SK-N-SH (cell line): ENCODE results near the gene BORA. TPM values are rescaled to one million over a fixed set of nuclear protein-coding genes. Genes with fewer than 3 reads are reported as not detected.
"Not testable (repeated sequence)": the region's sequence is repeated elsewhere in the genome, so short reads cannot be mapped to it uniquely, and the experiment has no call there.

ENCODE experiments used
- CTCF ChIA-PET: fragments of 300-600, 350-600 bp; formaldehyde crosslinking; extraction: SDS; loops from one replicate; lab custom pipeline; 2021; lab: Yijun Ruan, JAX
- POLR2A ChIA-PET: fragments of 350-600 bp; sonication (Branson Sonifier 250); formaldehyde crosslinking; extraction: SDS; loops from one replicate; lab custom pipeline; 2020; ENCODE audit warnings: antibody characterized with exemption, inconsistent platforms; lab: Yijun Ruan, JAX
- DNase-seq: peaks from one replicate; pipeline ENCODE4 v3.0.0; 2012
- H2AFZ ChIP-seq: fragments of 200-600 bp; sonication (generic); 2 replicates; pipeline ENCODE4 v1.8.1; 2016; ENCODE audit warnings: antibody characterized with exemption, mild to moderate bottlenecking, low read depth
- H3F3A ChIP-seq: fragments of 200-600 bp; sonication (generic); replicated peaks from 2 replicates; pipeline ENCODE3; 2016; ENCODE audit warnings: antibody characterized with exemption, mild to moderate bottlenecking; ENCODE audit not compliant: insufficient read depth
- H3K27ac ChIP-seq, 2 experiments: fragments of 200-500 bp in 1 of 2; fragments of 200-600 bp in 1 of 2; sonication (Bioruptor generic) in 1 of 2; sonication (generic), shearing (Covaris generic) in 1 of 2; 2 replicates each; pipeline versions ENCODE4 v1.5.1 to v1.6.1; 2014 to 2016; ENCODE audit warnings: low read depth in 2 of 2, inconsistent platforms in 1 of 2, low read length in 1 of 2, mild to moderate bottlenecking in 1 of 2, mixed read lengths in 1 of 2
- H3K27me3 ChIP-seq: fragments of 200-600 bp; sonication (generic), shearing (Covaris generic); 2 replicates; pipeline ENCODE4 v1.6.1; 2016; ENCODE audit warnings: mixed run types; ENCODE audit not compliant: insufficient read depth
- H3K36me3 ChIP-seq, 2 experiments: fragments of 200-500 bp in 1 of 2; fragments of 200-600 bp in 1 of 2; sonication (Bioruptor generic) in 1 of 2; sonication (generic) in 1 of 2; replicated peaks in 1 of 2; 2 replicates each; pipeline versions ENCODE3 to v1.5.1; 2014 to 2016; ENCODE audit warnings: low read length in 1 of 2, mild to moderate bottlenecking in 1 of 2; ENCODE audit not compliant: insufficient read depth in 2 of 2, control insufficient read depth in 1 of 2
- H3K4me1 ChIP-seq, 2 experiments: fragments of 200-500 bp in 1 of 2; fragments of 200-600 bp in 1 of 2; sonication (Bioruptor generic) in 1 of 2; sonication (generic), shearing (Covaris generic) in 1 of 2; 2 replicates each; pipeline versions ENCODE4 v1.5.1 to v1.6.1; 2014 to 2016; ENCODE audit warnings: low read depth in 1 of 2, low read length in 1 of 2, mixed run types in 1 of 2; ENCODE audit not compliant: insufficient read depth in 2 of 2, control insufficient read depth in 1 of 2
- H3K4me2 ChIP-seq: fragments of 200-600 bp; sonication (generic), shearing (Covaris generic); 2 replicates; pipeline ENCODE4 v1.6.1; 2017; ENCODE audit warnings: mixed run types
- H3K4me3 ChIP-seq, 2 experiments: fragments of 200-500 bp in 1 of 2; fragments of 200-600 bp in 1 of 2; sonication (Bioruptor generic) in 1 of 2; sonication (generic), shearing (Covaris generic) in 1 of 2; 2 replicates each; pipeline versions ENCODE4 v1.5.1 to v1.8.1; 2014 to 2016; ENCODE audit warnings: low read depth in 2 of 2, inconsistent platforms in 1 of 2, low read length in 1 of 2, mild to moderate bottlenecking in 1 of 2, mixed read lengths in 1 of 2, moderate library complexity in 1 of 2
- H3K79me2 ChIP-seq: fragments of 200-600 bp; sonication (generic); 2 replicates; pipeline ENCODE4 v1.8.1; 2017; ENCODE audit warnings: mild to moderate bottlenecking; ENCODE audit not compliant: insufficient read depth
- H3K9ac ChIP-seq: fragments of 200-600 bp; sonication (generic); 2 replicates; pipeline ENCODE4 v1.6.1; 2017; ENCODE audit warnings: mixed run types
- H3K9me2 ChIP-seq: fragments of 200-600 bp; sonication (generic); 2 replicates; pipeline ENCODE4 v1.6.1; 2017; ENCODE audit warnings: mixed run types
- H3K9me3 ChIP-seq: fragments of 200-600 bp; sonication (generic); 2 replicates; pipeline ENCODE4 v1.6.1; 2017; ENCODE audit warnings: mixed run types, mild to moderate bottlenecking, moderate library complexity
- H4K20me1 ChIP-seq: fragments of 200-600 bp; sonication (generic); 2 replicates; pipeline ENCODE4 v1.6.1; 2017; ENCODE audit warnings: mild to moderate bottlenecking, mixed run types; ENCODE audit not compliant: insufficient read depth
- CTCF ChIP-seq: fragments of 200-600 bp; sonication (generic); IDR thresholded peaks from 2 replicates; pipeline ENCODE4 v1.6.1; 2017; ENCODE audit warnings: antibody characterized with exemption, mild to moderate bottlenecking, moderate library complexity
- FOSL2 ChIP-seq: IDR thresholded peaks from 2 replicates; pipeline ENCODE4 v1.4.0; 2012; ENCODE audit warnings: low read depth, mild to moderate bottlenecking, moderate library complexity, borderline replicate concordance
- FOXJ3 ChIP-seq: sonication (generic); formaldehyde crosslinking; IDR thresholded peaks from 2 replicates; pipeline ENCODE4 v1.5.1; 2020; ENCODE audit warnings: mild to moderate bottlenecking, missing genetic modification reagents
- FOXM1 ChIP-seq: IDR thresholded peaks from 2 replicates; pipeline ENCODE4 v1.4.0; 2012; ENCODE audit warnings: low read depth, mild to moderate bottlenecking
- IRF3 ChIP-seq: fragments of 150-350 bp; IDR thresholded peaks from 2 replicates; pipeline ENCODE4 v1.6.1; 2016; ENCODE audit warnings: mild to moderate bottlenecking, low read depth, low read length
- MAX ChIP-seq: IDR thresholded peaks from 2 replicates; pipeline ENCODE4 v1.4.0; 2012; ENCODE audit warnings: low read depth
- PBX3 ChIP-seq: IDR thresholded peaks from 2 replicates; pipeline ENCODE4; 2012
- RAD21 ChIP-seq: IDR thresholded peaks from 2 replicates; pipeline ENCODE4 v1.6.1; 2012; ENCODE audit warnings: mild to moderate bottlenecking, low read length
- SIN3A ChIP-seq: IDR thresholded peaks from 2 replicates; pipeline ENCODE4 v1.6.1; 2012; ENCODE audit warnings: low read depth, mild to moderate bottlenecking, low read length, moderate library complexity, borderline replicate concordance
- TAF1 ChIP-seq: IDR thresholded peaks from 2 replicates; pipeline ENCODE4 v1.6.1; 2012; ENCODE audit warnings: low read depth, mild to moderate bottlenecking, low read length, moderate library complexity, borderline replicate concordance
- TEAD4 ChIP-seq: IDR thresholded peaks from 2 replicates; pipeline ENCODE4 v1.4.0; 2012; ENCODE audit warnings: mild to moderate bottlenecking, borderline replicate concordance; ENCODE audit not compliant: insufficient read depth
- USF2 ChIP-seq: fragments of 150-350 bp; IDR thresholded peaks from 2 replicates; pipeline ENCODE4 v1.6.1; 2017; ENCODE audit warnings: antibody characterized with exemption, low read length, low read depth, borderline replicate concordance
- WGBS: methylation state at CpG from one replicate; pipeline ENCODE4 v1.1.6; 2017; ENCODE audit warnings: low lambda C conversion rate; 5-methylcytosine and 5-hydroxymethylcytosine counted together
- polyA plus RNA-seq, 3 experiments: library from polyadenylated mRNA; depleted of rRNA; stranded (reverse); fragments of >200 nt; gene quantifications; 2 replicates each; pipeline ENCODE4 v1.2.3, GENCODE V29; 2012

BORA gene
- polyA plus RNA-seq, 1 of the 3 experiments (the other 2 are of a cell fraction): 1.4 TPM

GRCh38 chr13:72782717-72783116 lies 55.0 kb downstream of the BORA start:
- peak overlapping the region; percentile 82 for H3K27ac ChIP-seq

GRCh38 chr13:72784679-72785078 lies 57.0 kb downstream of the BORA start:
- WGBS: 86% methylated on average over 4 of the region's 4 CpGs
- CTCF ChIA-PET: not testable (repeated sequence)

More at GRCh38 chr13:72782717-72783116, 55.0 kb downstream of the BORA start:
- Histone ChIP-seq H3K4me2 (peak overlapping the region; percentile 78), H3K79me2 (peaks cover 98% of the 10 kb centered on the region), H3K4me1 (peaks cover 0 to 15% of the 10 kb centered on the region in 2 experiments; a peak in 3 of 4 replicates), H3K9me2 (no peaks in the 10 kb centered on the region), H3K9ac (peak overlapping the region; percentile 90), H3K36me3 (peaks cover 28 to 29% of the 10 kb centered on the region in 2 experiments), H3K9me3 (no peaks in the 10 kb centered on the region), H2AFZ (peak overlapping the region; percentile 92), H3F3A (peaks cover 10% of the 10 kb centered on the region), H3K27me3 (no peaks in the 10 kb centered on the region), H3K4me3 (peak overlapping the region; percentile 93 to 95), H4K20me1 (peaks cover 15% of the 10 kb centered on the region)
- peak; percentile 1 for DNase-seq
- TF ChIP-seq TAF1 (no peak), CTCF (no peak), USF2 (no peak), SIN3A (0 out of 2 replicates have a peak, but pooled peaks have one; percentile 40)
- POLR2A ChIA-PET: no interaction called here
- WGBS: 2% methylated on average over 7 of the region's 7 CpGs
- CTCF ChIA-PET: no interaction called here

GRCh38 chr13:72788831-72789230 lies 61.1 kb downstream of the BORA start:
- ChIA-PET POLR2A (no interaction called here), CTCF (interaction anchor here (0.7 to 1.2 kb wide), 3 partner anchors 12 to 1365 kb away, joined by 3 read pairs; no protein-coding TSS in a partner anchor)
- Histone ChIP-seq H3K4me1 (no peaks in the 10 kb centered on the region; a peak in 1 of 4 replicates), H3K36me3 (peaks cover 36 to 47% of the 10 kb centered on the region in 2 experiments), H3K9me3 (no peaks in the 10 kb centered on the region), H3K4me2 (no peak overlapping the region), H3K9me2 (no peaks in the 10 kb centered on the region), H3K27ac (no peak overlapping the region), H3K4me3 (no peak overlapping the region), H3K27me3 (no peaks in the 10 kb centered on the region), H4K20me1 (no peaks in the 10 kb centered on the region), H3K79me2 (peaks cover 76% of the 10 kb centered on the region), H2AFZ (no peak overlapping the region), H3K9ac (no peak overlapping the region), H3F3A (no peaks in the 10 kb centered on the region)
- DNase-seq: no peak
- WGBS: 94% methylated on average over 1 of the region's 1 CpG
- TF ChIP-seq FOXJ3 (CRISPR knock-in tag): no peak
- TF ChIP-seq FOSL2: no peak
- TF ChIP-seq IRF3: no peak
- TF ChIP-seq SIN3A: no peak
- no peak for TF ChIP-seq TAF1
- TF ChIP-seq PBX3: no peak
- TF ChIP-seq FOXM1: no peak
- TF ChIP-seq MAX: no peak
- no peak for TF ChIP-seq TEAD4
- no peak for TF ChIP-seq RAD21

More at GRCh38 chr13:72784679-72785078, 57.0 kb downstream of the BORA start:
- peaks cover 18% of the 10 kb centered on the region in 2 experiments for H3K36me3 ChIP-seq
- DNase-seq, H2AFZ ChIP-seq, H3K27ac ChIP-seq, H3F3A ChIP-seq, H3K4me3 ChIP-seq, H4K20me1 ChIP-seq, POLR2A ChIA-PET, H3K4me2 ChIP-seq, H3K9me3 ChIP-seq, H3K27me3 ChIP-seq, H3K9me2 ChIP-seq, H3K9ac ChIP-seq: not testable (repeated sequence)
- peaks cover 0 to 12% of the 10 kb centered on the region in 2 experiments; a peak in 3 of 4 replicates for H3K4me1 ChIP-seq
- peaks cover 98% of the 10 kb centered on the region for H3K79me2 ChIP-seq
